H9 (cell line): Measurements from ENCODE around the gene ERC1. TPM values are rescaled to one million over a fixed set of nuclear protein-coding genes. Genes with fewer than 3 reads are reported as not detected.

Experiments used
- DNase-seq: peaks from one replicate; pipeline ENCODE4 v3.0.0-alpha.2; 2017
- H2AFZ ChIP-seq: one replicate; pipeline ENCODE4 v1.6.1; 2013; ENCODE audit warnings: mild to moderate bottlenecking, low read length, control low read depth, moderate library complexity
- H2AK5ac ChIP-seq: 2 replicates; pipeline ENCODE4 v1.6.1; 2013; ENCODE audit warnings: low read length, control low read depth, mixed read lengths; ENCODE audit not compliant: insufficient read length
- H2BK120ac ChIP-seq: one replicate; pipeline ENCODE4 v1.6.1; 2013; ENCODE audit warnings: low read depth, mild to moderate bottlenecking, low read length, control low read depth, inconsistent platforms; ENCODE audit not compliant: poor library complexity, severe bottlenecking
- H2BK12ac ChIP-seq: 2 replicates; pipeline ENCODE4 v1.6.1; 2013; ENCODE audit warnings: low read length, control low read depth, mixed read lengths, low read depth; ENCODE audit not compliant: insufficient read length
- H2BK15ac ChIP-seq: 2 replicates; pipeline ENCODE4 v1.6.1; 2013; ENCODE audit warnings: low read depth, low read length, control low read depth
- H2BK20ac ChIP-seq: one replicate; pipeline ENCODE4 v1.6.1; 2013; ENCODE audit warnings: low read depth, mild to moderate bottlenecking, low read length, control low read depth, inconsistent platforms; ENCODE audit not compliant: poor library complexity, severe bottlenecking
- H2BK5ac ChIP-seq: 2 replicates; pipeline ENCODE4 v1.6.1; 2013; ENCODE audit warnings: low read length, control low read depth, mixed read lengths; ENCODE audit not compliant: insufficient read length
- H3K14ac ChIP-seq: 2 replicates; pipeline ENCODE4 v1.6.1; 2013; ENCODE audit warnings: low read length, control low read depth; ENCODE audit not compliant: insufficient read depth
- H3K18ac ChIP-seq: 2 replicates; pipeline ENCODE4 v1.6.1; 2013; ENCODE audit warnings: low read depth, mild to moderate bottlenecking, mixed read lengths, low read length, control low read depth; ENCODE audit not compliant: insufficient read length
- H3K23ac ChIP-seq: 2 replicates; pipeline ENCODE4 v1.6.1; 2013; ENCODE audit warnings: low read length, control low read depth, mixed read lengths, low read depth; ENCODE audit not compliant: insufficient read length
- H3K23me2 ChIP-seq: 2 replicates; pipeline ENCODE4 v1.6.1; 2013; ENCODE audit warnings: low read depth, mild to moderate bottlenecking, mixed read lengths, low read length, control low read depth; ENCODE audit not compliant: insufficient read length, poor library complexity, severe bottlenecking
- H3K27ac ChIP-seq: 2 replicates; pipeline ENCODE4 v1.5.1; 2013; ENCODE audit warnings: low read length, control low read depth, mixed read lengths, low read depth; ENCODE audit not compliant: insufficient read length
- H3K27me3 ChIP-seq: 2 replicates; pipeline ENCODE4 v1.6.1; 2013; ENCODE audit warnings: low read length, control low read depth, inconsistent platforms; ENCODE audit not compliant: insufficient read depth
- H3K4ac ChIP-seq: 2 replicates; pipeline ENCODE4 v1.6.1; 2013; ENCODE audit warnings: low read depth, mild to moderate bottlenecking, control low read depth, inconsistent platforms, low read length, moderate library complexity
- H3K4me1 ChIP-seq: 2 replicates; pipeline ENCODE4 v1.6.1; 2013; ENCODE audit warnings: low read length, control low read depth, inconsistent platforms; ENCODE audit not compliant: insufficient read depth
- H3K4me2 ChIP-seq: 2 replicates; pipeline ENCODE4 v1.6.1; 2013; ENCODE audit warnings: low read length, control low read depth, mixed read lengths; ENCODE audit not compliant: insufficient read length, insufficient read depth
- H3K56ac ChIP-seq: 2 replicates; pipeline ENCODE4 v1.6.1; 2013; ENCODE audit warnings: low read depth, mild to moderate bottlenecking, mixed read lengths, low read length, control low read depth; ENCODE audit not compliant: insufficient read length
- H3K79me1 ChIP-seq: 2 replicates; pipeline ENCODE4 v1.6.1; 2013; ENCODE audit warnings: low read depth, mild to moderate bottlenecking, moderate library complexity, low read length, control low read depth, inconsistent platforms; ENCODE audit not compliant: insufficient read depth, poor library complexity, severe bottlenecking
- H3K79me2 ChIP-seq: 2 replicates; pipeline ENCODE4 v1.6.1; 2013; ENCODE audit warnings: low read length, control low read depth, inconsistent platforms; ENCODE audit not compliant: insufficient read depth
- H3K9ac ChIP-seq: 2 replicates; pipeline ENCODE4 v1.6.1; 2013; ENCODE audit warnings: low read length, control low read depth, mixed read lengths; ENCODE audit not compliant: insufficient read length; ENCODE audit errors: extremely low read depth
- H3K9me3 ChIP-seq: one replicate; pipeline ENCODE4 v1.6.1; 2013; ENCODE audit warnings: low read depth, low read length, inconsistent platforms; ENCODE audit not compliant: control insufficient read depth
- H3T11ph ChIP-seq: one replicate; pipeline ENCODE4 v1.6.1; 2013; ENCODE audit warnings: mild to moderate bottlenecking, low read length, control low read depth, inconsistent platforms
- H4K20me1 ChIP-seq: one replicate; pipeline ENCODE4 v1.6.1; 2013; ENCODE audit not compliant: control insufficient read depth, insufficient read length, insufficient read depth
- H4K5ac ChIP-seq: 2 replicates; pipeline ENCODE4 v1.6.1; 2013; ENCODE audit warnings: low read depth, mild to moderate bottlenecking, mixed read lengths, low read length, control low read depth; ENCODE audit not compliant: insufficient read length
- H4K8ac ChIP-seq: replicated peaks from 2 replicates; pipeline ENCODE4 v1.6.1; 2013; ENCODE audit warnings: low read length, control low read depth, mixed read lengths, low read depth; ENCODE audit not compliant: insufficient read length
- H4K91ac ChIP-seq: 2 replicates; pipeline ENCODE4 v1.6.1; 2013; ENCODE audit warnings: low read depth, mild to moderate bottlenecking, moderate library complexity, mixed read lengths, low read length, control low read depth; ENCODE audit not compliant: insufficient read length
- H3K27ac Mint-ChIP-seq, 3 experiments: 2 replicates in 2 of 3; 3 replicates in 1 of 3; pipeline ENCODE4 v1.8.0; 2020 to 2021; ENCODE audit warnings: mixed read lengths in 3 of 3, mild to moderate bottlenecking in 1 of 3, moderate library complexity in 1 of 3
- H3K27me3 Mint-ChIP-seq: 2 replicates; pipeline ENCODE4 v1.8.0; 2021; ENCODE audit warnings: low read depth, mild to moderate bottlenecking, moderate library complexity, mixed read lengths
- H3K36me3 Mint-ChIP-seq, 3 experiments: 2 replicates in 2 of 3; 3 replicates in 1 of 3; pipeline ENCODE4 v1.8.0; 2020 to 2021; ENCODE audit warnings: low read depth in 3 of 3, mixed read lengths in 3 of 3; ENCODE audit not compliant: insufficient read depth in 1 of 3
- H3K4me1 Mint-ChIP-seq, 2 experiments: 2 replicates each; pipeline ENCODE4 v1.8.0; 2020; ENCODE audit warnings: mixed read lengths in 2 of 2
- H3K4me3 Mint-ChIP-seq, 2 experiments: 2 replicates in 1 of 2; 3 replicates in 1 of 2; pipeline ENCODE4 v1.8.0; 2020 to 2021; ENCODE audit warnings: mild to moderate bottlenecking in 2 of 2, mixed read lengths in 2 of 2, moderate library complexity in 1 of 2
- H3K9me3 Mint-ChIP-seq, 2 experiments: 2 replicates in 1 of 2; 3 replicates in 1 of 2; pipeline ENCODE4 v1.8.0; 2020; ENCODE audit warnings: mild to moderate bottlenecking in 2 of 2, mixed read lengths in 2 of 2, moderate library complexity in 1 of 2
- WGBS: extraction: QIAGEN DNeasy Blood & Tissue Kit; methylation state at CpG from one replicate; pipeline ENCODE4 v1.1.7; 2013; ENCODE audit warnings: missing lambda C conversion rate, low lambda C conversion rate, mixed read lengths; ENCODE audit not compliant: insufficient read length; ENCODE audit errors: extremely low coverage; 5-methylcytosine and 5-hydroxymethylcytosine counted together
- total RNA-seq: library from RNA; stranded (reverse); gene quantifications from 2 replicates; pipeline ENCODE4 v1.2.1, GENCODE V29; 2021
- TF ChIP-seq, protein P1 (sequence below): fragments of 200-600 bp; sonication (generic); conservative IDR thresholded peaks from 3 replicates; pipeline ENCODE4 v1.8.0; 2021; ENCODE audit warnings: antibody characterized with exemption, mild to moderate bottlenecking

ERC1 gene
- total RNA-seq, 1 experiment from 2014 or later = 51.2 TPM

DNA sequence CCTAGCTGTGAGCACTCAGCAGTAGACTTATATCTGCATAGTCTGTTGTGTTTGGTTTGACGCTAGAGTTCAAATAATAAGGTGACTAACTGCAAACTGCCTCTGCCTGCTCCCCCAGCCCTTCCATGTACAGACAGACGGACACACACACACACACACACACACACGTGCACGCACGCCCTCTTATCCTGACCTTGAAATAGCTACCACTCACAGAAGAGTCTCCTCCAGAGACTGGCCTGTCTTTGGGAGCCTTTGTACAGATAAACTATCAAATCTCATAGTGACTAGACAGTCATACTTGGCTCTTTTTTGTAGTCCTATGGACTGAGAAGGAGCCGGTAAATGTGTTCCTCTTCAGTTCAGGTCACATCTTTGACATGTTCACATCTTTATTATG is 445.0 kb downstream of the ERC1 start:
- H2AFZ ChIP-seq = no peak overlapping the region
- no peaks in the 10 kb centered on the region; a peak in 1 of 5 replicates for H3K9me3 Mint-ChIP-seq
- no peaks in the 10 kb centered on the region for H3K79me1 ChIP-seq
- no peak overlapping the region for H3K4ac ChIP-seq
- H3K27me3 Mint-ChIP-seq = no peaks in the 10 kb centered on the region
- H3K4me2 ChIP-seq = no peak overlapping the region
- H3K14ac ChIP-seq = no peak overlapping the region
- no CpG with 5 or more reads among the region's 6 CpGs for WGBS
- no peak overlapping the region for H4K91ac ChIP-seq
- H3K36me3 Mint-ChIP-seq = no peaks in the 10 kb centered on the region; a peak in 2 of 7 replicates
- H3K23ac ChIP-seq = no peak overlapping the region
- H3T11ph ChIP-seq = no peak overlapping the region
- H2BK12ac ChIP-seq = no peak overlapping the region
- no peak overlapping the region for H3K56ac ChIP-seq
- no peaks in the 10 kb centered on the region for H3K4me1 Mint-ChIP-seq
- H3K9ac ChIP-seq = no peak overlapping the region
- H4K8ac ChIP-seq = no peak overlapping the region
- H3K18ac ChIP-seq = no peak overlapping the region
- no peaks in the 10 kb centered on the region for H3K79me2 ChIP-seq
- H4K5ac ChIP-seq = no peak overlapping the region
- no peak overlapping the region for H2BK15ac ChIP-seq
- H4K20me1 ChIP-seq = no peaks in the 10 kb centered on the region
- H3K4me1 ChIP-seq = no peaks in the 10 kb centered on the region
- H3K27ac ChIP-seq = no peak overlapping the region
- no peak for DNase-seq
- no peak overlapping the region for H2BK120ac ChIP-seq
- no peak overlapping the region for H2BK20ac ChIP-seq
- H3K27me3 ChIP-seq = no peaks in the 10 kb centered on the region
- TF ChIP-seq, protein P1, sequence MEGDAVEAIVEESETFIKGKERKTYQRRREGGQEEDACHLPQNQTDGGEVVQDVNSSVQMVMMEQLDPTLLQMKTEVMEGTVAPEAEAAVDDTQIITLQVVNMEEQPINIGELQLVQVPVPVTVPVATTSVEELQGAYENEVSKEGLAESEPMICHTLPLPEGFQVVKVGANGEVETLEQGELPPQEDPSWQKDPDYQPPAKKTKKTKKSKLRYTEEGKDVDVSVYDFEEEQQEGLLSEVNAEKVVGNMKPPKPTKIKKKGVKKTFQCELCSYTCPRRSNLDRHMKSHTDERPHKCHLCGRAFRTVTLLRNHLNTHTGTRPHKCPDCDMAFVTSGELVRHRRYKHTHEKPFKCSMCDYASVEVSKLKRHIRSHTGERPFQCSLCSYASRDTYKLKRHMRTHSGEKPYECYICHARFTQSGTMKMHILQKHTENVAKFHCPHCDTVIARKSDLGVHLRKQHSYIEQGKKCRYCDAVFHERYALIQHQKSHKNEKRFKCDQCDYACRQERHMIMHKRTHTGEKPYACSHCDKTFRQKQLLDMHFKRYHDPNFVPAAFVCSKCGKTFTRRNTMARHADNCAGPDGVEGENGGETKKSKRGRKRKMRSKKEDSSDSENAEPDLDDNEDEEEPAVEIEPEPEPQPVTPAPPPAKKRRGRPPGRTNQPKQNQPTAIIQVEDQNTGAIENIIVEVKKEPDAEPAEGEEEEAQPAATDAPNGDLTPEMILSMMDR = no peak
- H2AK5ac ChIP-seq = no peak overlapping the region
- H3K4me3 Mint-ChIP-seq = no peak overlapping the region
- H3K27ac Mint-ChIP-seq = no peak overlapping the region
- H3K9me3 ChIP-seq = no peaks in the 10 kb centered on the region
- no peak overlapping the region for H2BK5ac ChIP-seq
- H3K23me2 ChIP-seq = no peaks in the 10 kb centered on the region
